Measurements from ENCODE around the gene YWHAH.

The YWHAH gene

GRCh38 chr22:31952472-31952871, 8.1 kb downstream of the YWHAH start:
- Histone ChIP-seq H3K27ac (peak overlapping the region; percentile 74 to 91), H3K4me3 (peak overlapping the region; percentile 51)
- TF ChIP-seq CTCF (IDR thresholded peaks at IDR 0.05): no peak
- no peak for DNase-seq (ENCODE audit: low spot score)

- Histone ChIP-seq H3K4me3 (peak overlapping the region; percentile 2), H3K27ac (peak overlapping the region; percentile 74 to 91)
- TF ChIP-seq CTCF (IDR thresholded peaks at IDR 0.05): no peak
Observed at GRCh38 chr22:31953261-31953660, 8.9 kb downstream of the YWHAH start.

GRCh38 chr22:31954535-31955523, 10.5 kb downstream of the YWHAH start:
- no peak for TF ChIP-seq CTCF (IDR thresholded peaks at IDR 0.05)
- H3K27ac ChIP-seq: peak overlapping the region; percentile 74 to 91
- no peak overlapping the region for H3K4me3 ChIP-seq
- no peak for DNase-seq (ENCODE audit: low spot score)

More at GRCh38 chr22:31953261-31953660, 8.9 kb downstream of the YWHAH start:
- DNase-seq (ENCODE audit: low spot score): no peak

- Histone ChIP-seq H3K27ac (no peak overlapping the region), H3K4me3 (no peak overlapping the region)
- no peak for DNase-seq (ENCODE audit: low spot score)
- no peak for TF ChIP-seq CTCF (IDR thresholded peaks at IDR 0.05)
Observed at GRCh38 chr22:31956360-31956759, 12.0 kb downstream of the YWHAH start.

- no peak for DNase-seq (ENCODE audit: low spot score)
- no peak for TF ChIP-seq CTCF (IDR thresholded peaks at IDR 0.05)
- Histone ChIP-seq H3K4me3 (no peak overlapping the region), H3K27ac (no peak overlapping the region)
Observed at GRCh38 chr22:31957970-31958594, 13.7 kb downstream of the YWHAH start.

- H3K4me3 ChIP-seq: no peak overlapping the region
- DNase-seq (ENCODE audit: low spot score): no peak
- H3K27ac ChIP-seq: no peak overlapping the region
- no peak for TF ChIP-seq CTCF (IDR thresholded peaks at IDR 0.05)
Observed at GRCh38 chr22:31958625-31959239, 14.4 kb downstream of the YWHAH start.

Data from coronary artery (tissue), 2 donors.